HCT116 (cell line): ENCODE measurements around the gene TXNL4B. TPM values are rescaled to one million over a fixed set of nuclear protein-coding genes. Genes with fewer than 3 reads are reported as not detected.

Experiments used
- ATAC-seq: fragments of 200-7000 bp; cut with Tn5 transposase; 2 replicates; pipeline ENCODE4 v1.9.1; 2020; ENCODE audit warnings: mild to moderate bottlenecking, moderate library complexity
- BruUV-seq: library from RNA; stranded (reverse); fragments of 400-500 nt; replicated peaks from 2 replicates; lab custom pipeline; 2021; lab: Mats Ljungman, UMichigan
- CTCF ChIA-PET: fragments of 300-600 bp; sonication (Branson Sonifier 250); formaldehyde crosslinking; loops from one replicate; lab custom pipeline; 2021; ENCODE audit warnings: antibody characterized with exemption; lab: Charles Lee
- POLR2A ChIA-PET: fragments of 300-600, 350-600 bp; sonication (Branson Sonifier 250); formaldehyde crosslinking; loops from one replicate; lab custom pipeline; 2021; ENCODE audit warnings: antibody characterized with exemption; lab: Charles Lee
- RAD21 ChIA-PET, 2 experiments: fragments of 300-600 bp; sonication (Branson Sonifier 250); formaldehyde crosslinking; loops; one replicate each; lab custom pipeline; 2023; ENCODE audit warnings: low total read pairs in 2 of 2; ENCODE audit not compliant: uncharacterized antibody in 2 of 2, unreplicated experiment in 2 of 2, low non-redundant PET in 1 of 2; lab: Charles Lee
- DNase-seq: peaks from one replicate; pipeline ENCODE4 v3.0.0-alpha.2; 2010; ENCODE audit warnings: low read depth, low spot score
- H2AFZ ChIP-seq: fragments of 200-600 bp; shearing (Covaris generic), sonication (generic); 2 replicates; pipeline ENCODE4 v1.6.1; 2017; ENCODE audit warnings: low read depth, mixed run types, mixed read lengths, antibody characterized with exemption, low read length; ENCODE audit not compliant: poor library complexity, severe bottlenecking
- H3K27ac ChIP-seq: 2 replicates; pipeline ENCODE4 v1.5.1; 2012; ENCODE audit warnings: low read depth, low read length
- H3K27me3 ChIP-seq: fragments of 200-600 bp; sonication (generic); 2 replicates; pipeline ENCODE4 v1.6.1; 2016; ENCODE audit warnings: mixed run types, low read length, mixed read lengths; ENCODE audit not compliant: insufficient read depth
- H3K36me3 ChIP-seq, 2 experiments: fragments of 200-500 bp in 1 of 2; fragments of 200-600 bp in 1 of 2; sonication (Bioruptor generic) in 1 of 2; sonication (generic) in 1 of 2; 2 replicates each; pipeline versions ENCODE4 v1.5.1 to v1.6.1; 2014 to 2016; ENCODE audit warnings: low read length in 2 of 2, inconsistent platforms in 1 of 2, mixed read lengths in 1 of 2, mixed run types in 1 of 2; ENCODE audit not compliant: insufficient read depth in 2 of 2, control insufficient read depth in 1 of 2
- H3K4me1 ChIP-seq, 2 experiments: fragments of 200-600 bp in 1 of 2; sonication (generic) in 1 of 2; 2 replicates each; pipeline versions ENCODE4 v1.5.1 to v1.6.1; 2012 to 2017; ENCODE audit warnings: low read length in 2 of 2, inconsistent platforms in 1 of 2, mild to moderate bottlenecking in 1 of 2, mixed read lengths in 1 of 2, mixed run types in 1 of 2, moderate library complexity in 1 of 2; ENCODE audit not compliant: insufficient read depth in 2 of 2, control insufficient read depth in 1 of 2
- H3K4me2 ChIP-seq: fragments of 200-600 bp; sonication (generic); 2 replicates; pipeline ENCODE4 v1.6.1; 2017; ENCODE audit warnings: mixed run types, low read length, mixed read lengths
- H3K4me3 ChIP-seq, 2 experiments: fragments of 200-600 bp in 1 of 2; sonication (generic) in 1 of 2; replicated peaks in 1 of 2; 2 replicates each; pipeline ENCODE4 v1.5.1; 2011 to 2016; ENCODE audit warnings: low read length in 2 of 2, control low read depth in 1 of 2, low read depth in 1 of 2, mild to moderate bottlenecking in 1 of 2, mixed read lengths in 1 of 2, mixed run types in 1 of 2
- H3K79me2 ChIP-seq: fragments of 200-600 bp; sonication (generic); 2 replicates; pipeline ENCODE4 v1.6.1; 2017; ENCODE audit warnings: mild to moderate bottlenecking, mixed run types, low read length, moderate library complexity, mixed read lengths; ENCODE audit not compliant: insufficient read depth
- H3K9ac ChIP-seq: fragments of 200-600 bp; sonication (generic); 2 replicates; pipeline ENCODE4 v1.6.1; 2016; ENCODE audit warnings: low read length, mixed read lengths
- H3K9me2 ChIP-seq: fragments of 200-600 bp; sonication (generic), shearing (Covaris generic); 2 replicates; pipeline ENCODE4 v1.6.1; 2017; ENCODE audit warnings: mixed run types, mild to moderate bottlenecking, moderate library complexity; ENCODE audit not compliant: insufficient read depth
- H3K9me3 ChIP-seq, 2 experiments: fragments of 200-500 bp in 1 of 2; fragments of 200-600 bp in 1 of 2; sonication (Bioruptor generic) in 1 of 2; sonication (generic) in 1 of 2; 2 replicates each; pipeline ENCODE4 v1.6.1; 2014 to 2017; ENCODE audit warnings: low read length in 2 of 2, mixed read lengths in 2 of 2, inconsistent platforms in 1 of 2, low read depth in 1 of 2, mild to moderate bottlenecking in 1 of 2, mixed run types in 1 of 2, moderate library complexity in 1 of 2; ENCODE audit not compliant: control insufficient read depth in 1 of 2, insufficient read depth in 1 of 2
- H4K20me1 ChIP-seq: fragments of 200-600 bp; sonication (generic), shearing (Covaris generic); 2 replicates; pipeline ENCODE4 v1.6.1; 2017; ENCODE audit warnings: mixed run types, mild to moderate bottlenecking, moderate library complexity; ENCODE audit not compliant: insufficient read depth
- CBX3 ChIP-seq: IDR thresholded peaks from 2 replicates; pipeline ENCODE4 v1.6.1; 2012; ENCODE audit warnings: low read depth
- CEBPB ChIP-seq: IDR thresholded peaks from 2 replicates; pipeline ENCODE4 v1.6.1; 2012; ENCODE audit warnings: low read depth
- EZH2 ChIP-seq: fragments of 200-600 bp; sonication (generic); IDR thresholded peaks from 2 replicates; pipeline ENCODE4 v1.6.1; 2017; ENCODE audit warnings: antibody characterized with exemption, mixed run types
- EZH2phosphoT487 ChIP-seq: fragments of 200-600 bp; IDR thresholded peaks from 2 replicates; pipeline ENCODE4 v1.6.1; 2018; ENCODE audit warnings: antibody characterized with exemption, borderline replicate concordance
- JUND ChIP-seq: IDR thresholded peaks from 2 replicates; pipeline ENCODE4 v1.6.1; 2012
- MAX ChIP-seq: IDR thresholded peaks from 2 replicates; pipeline ENCODE4 v1.6.1; 2012
- POLR2AphosphoS5 ChIP-seq: IDR thresholded peaks from 2 replicates; pipeline ENCODE4 v1.6.1; 2011; ENCODE audit warnings: mild to moderate bottlenecking, low read depth, low read length, moderate library complexity
- RAD21 ChIP-seq: IDR thresholded peaks from 2 replicates; pipeline ENCODE4 v1.6.1; 2012; ENCODE audit warnings: low read depth, mild to moderate bottlenecking
- REST ChIP-seq: IDR thresholded peaks from 2 replicates; pipeline ENCODE4 v1.6.1; 2012; ENCODE audit warnings: low read depth
- SP1 ChIP-seq: IDR thresholded peaks from 2 replicates; pipeline ENCODE4 v1.6.1; 2012; ENCODE audit warnings: low read depth
- SRF ChIP-seq: IDR thresholded peaks from 2 replicates; pipeline ENCODE4 v1.6.1; 2012; ENCODE audit warnings: low read depth
- ZFX ChIP-seq: fragments of 450-650 bp; IDR thresholded peaks from 2 replicates; pipeline ENCODE4 v1.6.1; 2017
- intact Hi-C: fragments of 100-400 bp; cut with micrococcal nuclease; formaldehyde crosslinking; loops from 2 replicates; pipeline ENCODE4 v1.10.0; 2022
- total RNA-seq: library from RNA; stranded (reverse); gene quantifications from one replicate; pipeline ENCODE4 v1.2.1, GENCODE V29; 2021; ENCODE audit not compliant: unreplicated experiment
- TF ChIP-seq, protein P1 (sequence below), 3 experiments: fragments of 200-600 bp in 1 of 3; sonication (generic) in 1 of 3; IDR thresholded peaks in 2 of 3; conservative IDR thresholded peaks in 1 of 3; 2 replicates each; pipeline ENCODE4 v1.5.1; 2012 to 2017; ENCODE audit warnings: low read depth in 2 of 3, low read length in 2 of 3, antibody characterized with exemption in 1 of 3, borderline replicate concordance in 1 of 3, control low read depth in 1 of 3, mild to moderate bottlenecking in 1 of 3, mixed read lengths in 1 of 3, mixed run types in 1 of 3, moderate library complexity in 1 of 3; ENCODE audit not compliant: insufficient read depth in 1 of 3
- TF ChIP-seq, protein P2 (sequence below): IDR thresholded peaks from 2 replicates; pipeline ENCODE4 v1.6.1; 2012
- TF ChIP-seq, protein P3 (sequence below): IDR thresholded peaks from 2 replicates; pipeline ENCODE4 v1.6.1; 2011; ENCODE audit warnings: mild to moderate bottlenecking, low read length, moderate library complexity; ENCODE audit not compliant: insufficient replicate concordance; ENCODE audit errors: extremely low read depth

The TXNL4B gene
- total RNA-seq, 1 experiment from 2014 or later = 15.5 TPM

DNA sequence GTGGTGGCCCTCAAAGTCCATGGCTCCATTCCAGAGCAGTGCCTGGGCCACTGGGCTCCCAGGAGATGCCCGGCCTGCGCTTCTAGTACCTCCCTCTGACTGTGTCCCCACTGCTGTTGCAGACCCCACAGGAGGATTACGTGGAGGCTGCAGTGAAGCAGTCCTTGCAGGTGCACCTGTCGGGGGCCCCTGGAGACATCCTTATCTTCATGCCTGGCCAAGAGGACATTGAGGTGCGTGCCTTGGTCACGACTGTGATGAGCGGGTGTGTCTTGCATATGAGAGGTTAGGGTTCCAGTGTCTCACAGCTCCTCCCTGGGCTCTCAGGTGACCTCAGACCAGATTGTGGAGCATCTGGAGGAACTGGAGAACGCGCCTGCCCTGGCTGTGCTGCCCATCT is 11.5 kb upstream of the TXNL4B start:
- Histone ChIP-seq H3K27me3 (no peaks in the 10 kb centered on the region), H3K36me3 (peaks cover 57 to 67% of the 10 kb centered on the region in 2 experiments), H3K4me2 (no peak overlapping the region), H2AFZ (no peak overlapping the region), H3K9me2 (no peaks in the 10 kb centered on the region), H3K27ac (no peak overlapping the region), H3K4me1 (no peaks in the 10 kb centered on the region), H3K4me3 (no peak overlapping the region), H3K9me3 (no peaks in the 10 kb centered on the region), H4K20me1 (no peaks in the 10 kb centered on the region), H3K79me2 (no peaks in the 10 kb centered on the region), H3K9ac (no peak overlapping the region)
- ChIA-PET POLR2A (no interaction called here), CTCF (no interaction called here), RAD21 (no interaction called here)
- DNase-seq (no peak), ATAC-seq (no peak)
- BruUV-seq = no TSS peak
- intact Hi-C loops = no loop called here
- TF ChIP-seq, protein P1, sequence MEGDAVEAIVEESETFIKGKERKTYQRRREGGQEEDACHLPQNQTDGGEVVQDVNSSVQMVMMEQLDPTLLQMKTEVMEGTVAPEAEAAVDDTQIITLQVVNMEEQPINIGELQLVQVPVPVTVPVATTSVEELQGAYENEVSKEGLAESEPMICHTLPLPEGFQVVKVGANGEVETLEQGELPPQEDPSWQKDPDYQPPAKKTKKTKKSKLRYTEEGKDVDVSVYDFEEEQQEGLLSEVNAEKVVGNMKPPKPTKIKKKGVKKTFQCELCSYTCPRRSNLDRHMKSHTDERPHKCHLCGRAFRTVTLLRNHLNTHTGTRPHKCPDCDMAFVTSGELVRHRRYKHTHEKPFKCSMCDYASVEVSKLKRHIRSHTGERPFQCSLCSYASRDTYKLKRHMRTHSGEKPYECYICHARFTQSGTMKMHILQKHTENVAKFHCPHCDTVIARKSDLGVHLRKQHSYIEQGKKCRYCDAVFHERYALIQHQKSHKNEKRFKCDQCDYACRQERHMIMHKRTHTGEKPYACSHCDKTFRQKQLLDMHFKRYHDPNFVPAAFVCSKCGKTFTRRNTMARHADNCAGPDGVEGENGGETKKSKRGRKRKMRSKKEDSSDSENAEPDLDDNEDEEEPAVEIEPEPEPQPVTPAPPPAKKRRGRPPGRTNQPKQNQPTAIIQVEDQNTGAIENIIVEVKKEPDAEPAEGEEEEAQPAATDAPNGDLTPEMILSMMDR (IDR thresholded peaks at IDR 0.05 in 2 of 3, conservative IDR thresholded peaks at IDR 0.05 in 1 of 3; ENCODE audit: borderline replicate concordance in 1 of 3, insufficient read depth in 1 of 3, low read depth in 2 of 3, low read length in 2 of 3) = no peak
- TF ChIP-seq, protein P2, sequence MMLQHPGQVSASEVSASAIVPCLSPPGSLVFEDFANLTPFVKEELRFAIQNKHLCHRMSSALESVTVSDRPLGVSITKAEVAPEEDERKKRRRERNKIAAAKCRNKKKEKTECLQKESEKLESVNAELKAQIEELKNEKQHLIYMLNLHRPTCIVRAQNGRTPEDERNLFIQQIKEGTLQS = no peak
- TF ChIP-seq MAX (no peak), JUND (no peak), REST (no peak), SP1 (no peak), CBX3 (no peak), SRF (no peak), RAD21 (no peak), POLR2AphosphoS5 (no peak), ZFX (no peak), CEBPB (no peak), EZH2 (no peak), EZH2phosphoT487 (no peak)
- TF ChIP-seq, protein P3, sequence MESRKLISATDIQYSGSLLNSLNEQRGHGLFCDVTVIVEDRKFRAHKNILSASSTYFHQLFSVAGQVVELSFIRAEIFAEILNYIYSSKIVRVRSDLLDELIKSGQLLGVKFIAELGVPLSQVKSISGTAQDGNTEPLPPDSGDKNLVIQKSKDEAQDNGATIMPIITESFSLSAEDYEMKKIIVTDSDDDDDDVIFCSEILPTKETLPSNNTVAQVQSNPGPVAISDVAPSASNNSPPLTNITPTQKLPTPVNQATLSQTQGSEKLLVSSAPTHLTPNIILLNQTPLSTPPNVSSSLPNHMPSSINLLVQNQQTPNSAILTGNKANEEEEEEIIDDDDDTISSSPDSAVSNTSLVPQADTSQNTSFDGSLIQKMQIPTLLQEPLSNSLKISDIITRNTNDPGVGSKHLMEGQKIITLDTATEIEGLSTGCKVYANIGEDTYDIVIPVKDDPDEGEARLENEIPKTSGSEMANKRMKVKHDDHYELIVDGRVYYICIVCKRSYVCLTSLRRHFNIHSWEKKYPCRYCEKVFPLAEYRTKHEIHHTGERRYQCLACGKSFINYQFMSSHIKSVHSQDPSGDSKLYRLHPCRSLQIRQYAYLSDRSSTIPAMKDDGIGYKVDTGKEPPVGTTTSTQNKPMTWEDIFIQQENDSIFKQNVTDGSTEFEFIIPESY = no peak
